ENCODE results near the gene STYK1. TPM values are rescaled to one million over a fixed set of nuclear protein-coding genes. Genes with fewer than 3 reads are reported as not detected.

STYK1 gene
- total and polyA plus RNA-seq, 10 of the 15 experiments (the other 5 are each of a cell fraction or from before 2014, with no cell fraction given), result 0.62 to 1.2 (median 0.82) TPM; not detected in 1

DNA sequence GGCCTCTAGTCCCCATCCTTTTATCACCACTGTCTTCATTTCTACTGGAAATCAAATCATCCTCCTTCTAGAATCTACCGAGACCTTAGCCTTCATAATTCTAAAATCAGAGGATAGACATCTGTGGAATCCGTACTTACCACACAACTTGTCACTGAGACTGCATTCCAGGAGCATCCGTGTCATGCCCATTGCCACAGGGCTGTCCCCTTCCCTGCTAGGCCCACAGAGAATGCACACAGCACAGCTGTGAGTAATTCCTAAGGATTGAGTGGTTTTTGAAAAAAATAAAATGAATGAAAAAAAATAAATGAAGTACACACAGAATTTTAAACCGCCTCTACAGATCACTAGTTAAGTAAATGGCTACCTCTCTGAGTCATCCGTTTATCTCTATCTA lies 39.4 kb downstream of the STYK1 start (continued):
- TF ChIP-seq CEBPB (IDR thresholded peaks at IDR 0.05; ENCODE audit: borderline replicate concordance in 1 of 2, low read depth in 2 of 2, low read length in 2 of 2) (no peak), CREM (IDR thresholded peaks at IDR 0.05; ENCODE audit: low read depth) (no peak), ATF7 (IDR thresholded peaks at IDR 0.05; ENCODE audit: low read depth) (no peak)
- TF ChIP-seq, protein P1, sequence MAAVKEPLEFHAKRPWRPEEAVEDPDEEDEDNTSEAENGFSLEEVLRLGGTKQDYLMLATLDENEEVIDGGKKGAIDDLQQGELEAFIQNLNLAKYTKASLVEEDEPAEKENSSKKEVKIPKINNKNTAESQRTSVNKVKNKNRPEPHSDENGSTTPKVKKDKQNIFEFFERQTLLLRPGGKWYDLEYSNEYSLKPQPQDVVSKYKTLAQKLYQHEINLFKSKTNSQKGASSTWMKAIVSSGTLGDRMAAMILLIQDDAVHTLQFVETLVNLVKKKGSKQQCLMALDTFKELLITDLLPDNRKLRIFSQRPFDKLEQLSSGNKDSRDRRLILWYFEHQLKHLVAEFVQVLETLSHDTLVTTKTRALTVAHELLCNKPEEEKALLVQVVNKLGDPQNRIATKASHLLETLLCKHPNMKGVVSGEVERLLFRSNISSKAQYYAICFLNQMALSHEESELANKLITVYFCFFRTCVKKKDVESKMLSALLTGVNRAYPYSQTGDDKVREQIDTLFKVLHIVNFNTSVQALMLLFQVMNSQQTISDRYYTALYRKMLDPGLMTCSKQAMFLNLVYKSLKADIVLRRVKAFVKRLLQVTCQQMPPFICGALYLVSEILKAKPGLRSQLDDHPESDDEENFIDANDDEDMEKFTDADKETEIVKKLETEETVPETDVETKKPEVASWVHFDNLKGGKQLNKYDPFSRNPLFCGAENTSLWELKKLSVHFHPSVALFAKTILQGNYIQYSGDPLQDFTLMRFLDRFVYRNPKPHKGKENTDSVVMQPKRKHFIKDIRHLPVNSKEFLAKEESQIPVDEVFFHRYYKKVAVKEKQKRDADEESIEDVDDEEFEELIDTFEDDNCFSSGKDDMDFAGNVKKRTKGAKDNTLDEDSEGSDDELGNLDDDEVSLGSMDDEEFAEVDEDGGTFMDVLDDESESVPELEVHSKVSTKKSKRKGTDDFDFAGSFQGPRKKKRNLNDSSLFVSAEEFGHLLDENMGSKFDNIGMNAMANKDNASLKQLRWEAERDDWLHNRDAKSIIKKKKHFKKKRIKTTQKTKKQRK (IDR thresholded peaks at IDR 0.05; ENCODE audit: low read depth, low read length), result no peak

DNA sequence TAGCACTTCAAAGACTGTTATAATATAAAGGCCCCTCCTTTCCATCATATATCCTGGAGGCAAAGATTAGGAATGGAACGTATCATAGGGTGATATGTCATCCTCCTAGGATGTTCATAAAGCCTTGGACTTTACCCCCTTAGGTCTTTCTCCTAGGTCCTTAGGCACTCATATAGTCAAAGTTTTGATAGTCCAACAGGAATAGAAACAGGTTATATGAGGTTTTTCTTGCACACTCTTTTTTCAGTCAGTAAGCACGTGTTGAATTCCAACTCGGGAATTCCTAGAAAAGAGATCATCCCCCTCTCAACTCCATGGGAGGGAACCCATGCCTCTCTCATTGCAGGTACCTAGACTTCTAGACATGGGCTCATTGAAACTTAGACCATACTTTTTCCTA lies 40.3 kb downstream of the STYK1 start:
- Histone ChIP-seq H3K79me2 (ENCODE audit: control insufficient read depth, insufficient read depth, low read length) (no peaks in the 10 kb centered on the region), H2AFZ (ENCODE audit: control insufficient read depth, low read depth, low read length) (no peak overlapping the region), H3K27me3 (replicated peaks in 1 of 2; ENCODE audit: control insufficient read depth in 2 of 2, insufficient read depth in 2 of 2, low read length in 1 of 2) (peaks cover 0 to 2% of the 10 kb centered on the region in 2 experiments; a peak in 1 of 4 replicates), H3K4me1 (ENCODE audit: control insufficient read depth, insufficient read depth, low read length) (no peaks in the 10 kb centered on the region), H3K9me3 (replicated peaks; ENCODE audit: control insufficient read depth, insufficient read depth, low read length) (no peaks in the 10 kb centered on the region), H4K20me1 (ENCODE audit: control insufficient read depth, insufficient read depth) (no peaks in the 10 kb centered on the region), H3K27ac (ENCODE audit: control insufficient read depth, insufficient read depth) (no peak overlapping the region), H3K9ac (ENCODE audit: control insufficient read depth, insufficient read depth, low read length) (no peak overlapping the region), H3K4me2 (ENCODE audit: control insufficient read depth, insufficient read depth) (no peak overlapping the region), H3K4me3 (no peak overlapping the region), H3K36me3 (ENCODE audit: control insufficient read depth in 2 of 2, insufficient read depth in 2 of 2, low read length in 1 of 2) (no peaks in the 10 kb centered on the region)
- no TSS peak for BruUV-seq (replicated peaks)
- ATAC-seq (no peak), FAIRE-seq (no peak), DNase-seq (ENCODE audit: low read depth, low spot score) (no peak)
- intact Hi-C loops (cut with micrococcal nuclease; ENCODE audit: unreplicated experiment) (no loop called here), in situ Hi-C loops (cut with MboI) (loop anchor here (25.0 kb wide), 1 partner anchor 96 kb away; no protein-coding TSS in a partner anchor)
- 0% methylated on average over 3 of the region's 3 CpGs for WGBS (ENCODE audit: insufficient coverage, insufficient replicate concordance, low lambda C conversion rate, missing lambda C conversion rate)
- TF ChIP-seq ZNF24 (IDR thresholded peaks at IDR 0.05) (no peak), HDAC2 (IDR thresholded peaks at IDR 0.05) (no peak), SUPT20H (IDR thresholded peaks at IDR 0.05; ENCODE audit: borderline replicate concordance, control insufficient read depth, low read depth, low read length) (no peak), SIX5 (IDR thresholded peaks at IDR 0.05; ENCODE audit: low read depth, low read length, severe bottlenecking) (no peak), TCF3 (IDR thresholded peaks at IDR 0.05; ENCODE audit: borderline replicate concordance, insufficient read depth, low read depth, low read length) (no peak), ZNF217 (IDR thresholded peaks at IDR 0.05) (no peak), FOXK2 (IDR thresholded peaks at IDR 0.05) (no peak), GABPA (IDR thresholded peaks at IDR 0.05; ENCODE audit: low read depth) (no peak), DPF2 (IDR thresholded peaks at IDR 0.05) (no peak), HCFC1 (IDR thresholded peaks at IDR 0.05; ENCODE audit: low read length) (no peak)
- TF ChIP-seq, protein P2, sequence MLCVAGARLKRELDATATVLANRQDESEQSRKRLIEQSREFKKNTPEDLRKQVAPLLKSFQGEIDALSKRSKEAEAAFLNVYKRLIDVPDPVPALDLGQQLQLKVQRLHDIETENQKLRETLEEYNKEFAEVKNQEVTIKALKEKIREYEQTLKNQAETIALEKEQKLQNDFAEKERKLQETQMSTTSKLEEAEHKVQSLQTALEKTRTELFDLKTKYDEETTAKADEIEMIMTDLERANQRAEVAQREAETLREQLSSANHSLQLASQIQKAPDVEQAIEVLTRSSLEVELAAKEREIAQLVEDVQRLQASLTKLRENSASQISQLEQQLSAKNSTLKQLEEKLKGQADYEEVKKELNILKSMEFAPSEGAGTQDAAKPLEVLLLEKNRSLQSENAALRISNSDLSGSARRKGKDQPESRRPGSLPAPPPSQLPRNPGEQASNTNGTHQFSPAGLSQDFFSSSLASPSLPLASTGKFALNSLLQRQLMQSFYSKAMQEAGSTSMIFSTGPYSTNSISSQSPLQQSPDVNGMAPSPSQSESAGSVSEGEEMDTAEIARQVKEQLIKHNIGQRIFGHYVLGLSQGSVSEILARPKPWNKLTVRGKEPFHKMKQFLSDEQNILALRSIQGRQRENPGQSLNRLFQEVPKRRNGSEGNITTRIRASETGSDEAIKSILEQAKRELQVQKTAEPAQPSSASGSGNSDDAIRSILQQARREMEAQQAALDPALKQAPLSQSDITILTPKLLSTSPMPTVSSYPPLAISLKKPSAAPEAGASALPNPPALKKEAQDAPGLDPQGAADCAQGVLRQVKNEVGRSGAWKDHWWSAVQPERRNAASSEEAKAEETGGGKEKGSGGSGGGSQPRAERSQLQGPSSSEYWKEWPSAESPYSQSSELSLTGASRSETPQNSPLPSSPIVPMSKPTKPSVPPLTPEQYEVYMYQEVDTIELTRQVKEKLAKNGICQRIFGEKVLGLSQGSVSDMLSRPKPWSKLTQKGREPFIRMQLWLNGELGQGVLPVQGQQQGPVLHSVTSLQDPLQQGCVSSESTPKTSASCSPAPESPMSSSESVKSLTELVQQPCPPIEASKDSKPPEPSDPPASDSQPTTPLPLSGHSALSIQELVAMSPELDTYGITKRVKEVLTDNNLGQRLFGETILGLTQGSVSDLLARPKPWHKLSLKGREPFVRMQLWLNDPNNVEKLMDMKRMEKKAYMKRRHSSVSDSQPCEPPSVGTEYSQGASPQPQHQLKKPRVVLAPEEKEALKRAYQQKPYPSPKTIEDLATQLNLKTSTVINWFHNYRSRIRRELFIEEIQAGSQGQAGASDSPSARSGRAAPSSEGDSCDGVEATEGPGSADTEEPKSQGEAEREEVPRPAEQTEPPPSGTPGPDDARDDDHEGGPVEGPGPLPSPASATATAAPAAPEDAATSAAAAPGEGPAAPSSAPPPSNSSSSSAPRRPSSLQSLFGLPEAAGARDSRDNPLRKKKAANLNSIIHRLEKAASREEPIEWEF (IDR thresholded peaks at IDR 0.05; ENCODE audit: insufficient replicate concordance, low read depth, low read length), result no peak
- ChIA-PET POLR2A (no interaction called here), SMC1A (ENCODE audit: uncharacterized antibody, unreplicated experiment) (no interaction called here), RAD21 (ENCODE audit: unreplicated experiment) (interaction anchor here (0.6 kb wide), 1 partner anchor 143 kb away, joined by 3 read pairs; no protein-coding TSS in a partner anchor), CTCF (no interaction called here)

All from GM12878 (cell line).